ENCODE data around the gene PIP5K1A.
"Not testable (repeated sequence)": the region's sequence is repeated elsewhere in the genome, so short reads cannot be mapped to it uniquely, and the experiment has no call there.

PIP5K1A gene

DNA sequence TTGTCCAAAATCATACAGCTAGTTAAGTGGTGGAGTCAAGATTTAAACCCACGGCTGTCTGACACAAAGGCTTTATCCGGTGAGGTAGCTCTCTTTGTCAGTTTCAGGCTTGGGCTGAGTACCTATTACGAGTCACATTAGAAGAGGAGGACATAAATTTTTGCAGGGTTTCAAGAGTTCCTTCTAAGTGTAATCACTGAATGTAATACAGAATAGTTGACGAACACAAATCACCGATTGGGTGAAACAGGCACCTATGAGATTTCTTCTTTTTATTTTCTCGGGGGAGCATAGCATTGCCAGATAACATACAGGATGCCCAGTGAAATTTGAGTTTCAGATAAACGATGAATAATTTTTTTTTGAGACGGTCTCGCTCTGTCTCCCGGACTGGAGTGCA, 57.0 kb downstream of the PIP5K1A start:
- no peaks in the 10 kb centered on the region for H3K9me3 Mint-ChIP-seq
- no peaks in the 10 kb centered on the region for H3K27me3 Mint-ChIP-seq
- peak overlapping the region; percentile 98 for H3K27ac Mint-ChIP-seq
- peaks cover 49% of the 10 kb centered on the region for H3K36me3 Mint-ChIP-seq (ENCODE audit: low read depth)
- DNase-seq = no peak
- H3K4me3 Mint-ChIP-seq = peak overlapping the region; percentile 91
- peaks cover 36% of the 10 kb centered on the region for H3K4me1 Mint-ChIP-seq (ENCODE audit: low read depth)

DNA sequence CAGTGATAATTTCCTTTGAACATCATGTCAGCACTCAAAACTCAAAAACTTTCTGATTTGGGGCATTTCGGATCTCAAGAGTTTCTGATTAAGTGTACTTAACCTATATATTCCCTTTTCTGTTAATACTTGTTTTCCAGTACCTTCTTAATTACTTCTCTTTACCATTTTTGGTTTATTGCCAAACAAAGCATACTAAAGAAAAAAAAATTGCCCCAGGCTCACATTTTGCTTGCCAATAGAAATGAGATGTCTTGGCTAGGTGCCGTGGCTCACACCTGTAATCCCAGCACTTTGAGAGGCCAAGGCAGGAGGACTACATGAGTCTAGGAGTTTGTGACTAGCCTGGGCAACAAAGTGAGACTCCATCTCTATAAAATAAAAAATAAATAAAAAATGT, 61.0 kb downstream of the PIP5K1A start:
- H3K36me3 Mint-ChIP-seq (ENCODE audit: low read depth) = peaks cover 70% of the 10 kb centered on the region
- no peaks in the 10 kb centered on the region for H3K27me3 Mint-ChIP-seq
- peaks cover 31% of the 10 kb centered on the region for H3K4me1 Mint-ChIP-seq (ENCODE audit: low read depth)
- no peaks in the 10 kb centered on the region for H3K9me3 Mint-ChIP-seq
- no peak overlapping the region for H3K27ac Mint-ChIP-seq
- DNase-seq = no peak
- H3K4me3 Mint-ChIP-seq = no peak overlapping the region

DNA sequence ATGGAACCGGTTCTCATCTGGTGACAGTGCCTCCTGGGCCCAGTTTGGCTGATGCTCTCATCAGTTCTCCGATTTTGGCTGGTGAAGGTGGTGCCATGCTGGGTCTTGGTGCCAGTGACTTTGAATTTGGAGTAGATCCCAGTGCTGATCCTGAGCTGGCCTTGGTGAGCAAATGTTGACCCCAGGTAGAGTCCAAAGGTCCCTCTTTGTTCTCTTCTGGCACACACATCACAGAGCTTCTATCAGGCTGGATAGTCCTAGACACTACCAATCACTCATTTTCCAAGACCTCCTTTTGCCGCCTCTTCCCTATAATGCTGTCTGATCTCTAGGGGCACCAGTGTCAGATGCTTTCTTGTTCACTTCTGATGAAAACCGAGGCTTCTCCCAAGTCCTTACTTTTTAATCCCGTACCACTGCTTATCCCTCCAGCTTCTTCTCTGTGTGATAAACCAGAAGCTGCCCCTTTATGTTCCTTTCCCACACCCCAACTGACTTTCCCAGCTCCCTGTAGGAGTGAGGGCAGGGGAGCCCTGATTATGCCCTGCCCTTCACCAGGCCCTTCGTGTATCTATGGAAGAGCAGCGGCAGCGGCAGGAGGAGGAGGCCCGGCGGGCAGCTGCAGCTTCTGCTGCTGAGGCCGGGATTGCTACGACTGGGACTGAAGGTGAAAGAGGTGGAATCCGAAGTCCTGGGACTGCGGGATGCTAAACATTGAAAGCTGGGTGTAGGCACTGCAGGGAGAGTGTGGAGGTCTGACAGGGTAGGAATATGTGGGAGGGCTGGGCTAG, 67.3 kb downstream of the PIP5K1A start:
- H3K27me3 Mint-ChIP-seq = no peaks in the 10 kb centered on the region
- peak overlapping the region; percentile 56 for H3K27ac Mint-ChIP-seq
- H3K4me1 Mint-ChIP-seq (ENCODE audit: low read depth) = no peaks in the 10 kb centered on the region
- no peak for DNase-seq
- H3K4me3 Mint-ChIP-seq = no peak overlapping the region
- no peaks in the 10 kb centered on the region for H3K9me3 Mint-ChIP-seq
- H3K36me3 Mint-ChIP-seq (ENCODE audit: low read depth) = peaks cover 81% of the 10 kb centered on the region

DNA sequence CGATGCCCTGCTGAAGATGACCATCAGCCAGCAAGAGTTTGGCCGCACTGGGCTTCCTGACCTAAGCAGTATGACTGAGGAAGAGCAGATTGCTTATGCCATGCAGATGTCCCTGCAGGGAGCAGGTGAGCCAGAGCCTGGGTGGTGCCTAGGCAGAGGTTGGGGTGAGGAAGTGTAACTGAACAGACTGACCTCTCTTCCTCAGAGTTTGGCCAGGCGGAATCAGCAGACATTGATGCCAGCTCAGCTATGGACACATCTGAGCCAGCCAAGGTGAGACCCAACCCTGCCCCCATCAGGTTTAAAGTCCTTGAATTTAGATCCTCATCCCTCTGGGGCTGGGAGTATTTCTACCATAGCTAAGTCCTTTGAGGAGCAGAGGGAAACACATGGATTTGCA, 68.0 kb downstream of the PIP5K1A start:
- no peak for DNase-seq
- Mint-ChIP-seq H3K4me1 (ENCODE audit: low read depth) (no peaks in the 10 kb centered on the region), H3K27me3 (no peaks in the 10 kb centered on the region), H3K27ac (no peak overlapping the region), H3K4me3 (no peak overlapping the region), H3K36me3 (ENCODE audit: low read depth) (peaks cover 85% of the 10 kb centered on the region), H3K9me3 (no peaks in the 10 kb centered on the region)

- H3K9me3 Mint-ChIP-seq = no peaks in the 10 kb centered on the region
- no peak overlapping the region for H3K4me3 Mint-ChIP-seq
- no peak for DNase-seq
- peak overlapping the region; percentile 11 for H3K27ac Mint-ChIP-seq
- no peaks in the 10 kb centered on the region for H3K4me1 Mint-ChIP-seq (ENCODE audit: low read depth)
- H3K27me3 Mint-ChIP-seq = no peaks in the 10 kb centered on the region
- H3K36me3 Mint-ChIP-seq (ENCODE audit: low read depth) = peaks cover 85% of the 10 kb centered on the region
These were observed 68.5 kb downstream of the PIP5K1A start for GRCh38 chr1:151266821-151267220.

- H3K36me3 Mint-ChIP-seq (ENCODE audit: low read depth) = peaks cover 82% of the 10 kb centered on the region
- no peaks in the 10 kb centered on the region for H3K9me3 Mint-ChIP-seq
- no peaks in the 10 kb centered on the region for H3K27me3 Mint-ChIP-seq
- peak overlapping the region; percentile 32 for H3K27ac Mint-ChIP-seq
- H3K4me3 Mint-ChIP-seq = no peak overlapping the region
- no peak for DNase-seq
- no peaks in the 10 kb centered on the region for H3K4me1 Mint-ChIP-seq (ENCODE audit: low read depth)
These were observed 69.4 kb downstream of the PIP5K1A start for GRCh38 chr1:151267760-151268159.

DNA sequence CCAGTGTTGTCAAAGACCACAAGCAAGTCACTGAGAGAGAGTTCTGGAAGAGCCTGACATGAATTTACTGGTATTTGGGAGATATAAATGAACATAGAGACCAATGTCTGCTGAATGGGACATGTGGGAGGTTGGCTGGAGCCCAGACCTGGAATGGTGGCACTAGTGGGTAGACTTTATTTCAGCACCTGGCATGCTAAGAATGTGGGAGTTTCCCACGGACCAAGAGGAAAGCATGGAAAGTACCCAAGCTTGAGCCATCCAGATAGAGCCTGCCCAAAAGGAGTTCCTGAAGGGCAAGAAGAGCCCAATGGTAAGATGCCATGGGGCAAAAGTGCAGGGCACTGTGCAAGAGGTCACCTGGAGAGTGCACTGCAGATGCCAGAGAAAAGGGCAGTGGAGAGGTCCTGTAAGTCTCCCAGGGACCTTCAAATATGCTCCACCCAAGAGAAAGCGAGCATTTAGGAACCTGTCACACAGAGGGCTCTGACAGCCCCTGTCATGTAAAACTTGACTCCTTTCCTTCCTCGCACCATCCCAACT, 75.6 kb downstream of the PIP5K1A start:
- no peak for DNase-seq
- Mint-ChIP-seq H3K4me1 (ENCODE audit: low read depth) (peaks cover 18% of the 10 kb centered on the region), H3K9me3 (no peaks in the 10 kb centered on the region), H3K27ac (peak overlapping the region; percentile 8), H3K27me3 (no peaks in the 10 kb centered on the region), H3K36me3 (ENCODE audit: low read depth) (peaks cover 39% of the 10 kb centered on the region), H3K4me3 (no peak overlapping the region)

DNA sequence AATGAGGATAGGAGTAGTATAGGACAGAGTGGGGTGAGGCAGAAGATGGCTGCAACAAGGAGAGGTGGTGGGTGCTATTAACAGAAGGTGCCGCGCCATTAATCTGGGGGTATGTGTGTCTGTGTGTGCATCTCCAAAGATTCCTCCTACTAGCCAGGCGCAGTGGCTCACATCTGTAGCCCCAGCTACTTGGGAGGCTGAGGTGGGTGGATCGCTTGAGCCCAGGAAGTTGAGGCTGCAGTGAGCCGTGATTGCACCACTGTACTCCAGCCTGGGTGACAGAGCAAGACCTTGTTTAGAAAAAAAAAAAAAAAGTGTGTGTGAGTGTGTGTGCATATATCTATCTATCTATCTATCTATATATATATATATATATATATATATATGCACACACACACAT, 77.0 kb downstream of the PIP5K1A start:
- Mint-ChIP-seq H3K4me1 (ENCODE audit: low read depth) (peaks cover 21% of the 10 kb centered on the region), H3K36me3 (ENCODE audit: low read depth) (peaks cover 32% of the 10 kb centered on the region)
- not testable (repeated sequence) for H3K27ac Mint-ChIP-seq, H3K4me3 Mint-ChIP-seq, DNase-seq, H3K9me3 Mint-ChIP-seq, H3K27me3 Mint-ChIP-seq

- Mint-ChIP-seq H3K36me3 (ENCODE audit: low read depth) (peaks cover 23% of the 10 kb centered on the region), H3K9me3 (no peaks in the 10 kb centered on the region), H3K4me1 (ENCODE audit: low read depth) (peaks cover 28% of the 10 kb centered on the region), H3K4me3 (peak overlapping the region; percentile 1), H3K27ac (peak overlapping the region; percentile 77), H3K27me3 (no peaks in the 10 kb centered on the region)
- DNase-seq = no peak
These were observed 78.9 kb downstream of the PIP5K1A start for GRCh38 chr1:151277249-151277648.

- Mint-ChIP-seq H3K36me3 (ENCODE audit: low read depth) (peaks cover 38% of the 10 kb centered on the region), H3K4me3 (peak overlapping the region; percentile 96), H3K4me1 (ENCODE audit: low read depth) (peaks cover 46% of the 10 kb centered on the region), H3K9me3 (no peaks in the 10 kb centered on the region), H3K27me3 (no peaks in the 10 kb centered on the region), H3K27ac (peak overlapping the region; percentile 99)
- peak; percentile 99 for DNase-seq
These were observed 83.0 kb downstream of the PIP5K1A start for GRCh38 chr1:151281225-151281968.

DNA sequence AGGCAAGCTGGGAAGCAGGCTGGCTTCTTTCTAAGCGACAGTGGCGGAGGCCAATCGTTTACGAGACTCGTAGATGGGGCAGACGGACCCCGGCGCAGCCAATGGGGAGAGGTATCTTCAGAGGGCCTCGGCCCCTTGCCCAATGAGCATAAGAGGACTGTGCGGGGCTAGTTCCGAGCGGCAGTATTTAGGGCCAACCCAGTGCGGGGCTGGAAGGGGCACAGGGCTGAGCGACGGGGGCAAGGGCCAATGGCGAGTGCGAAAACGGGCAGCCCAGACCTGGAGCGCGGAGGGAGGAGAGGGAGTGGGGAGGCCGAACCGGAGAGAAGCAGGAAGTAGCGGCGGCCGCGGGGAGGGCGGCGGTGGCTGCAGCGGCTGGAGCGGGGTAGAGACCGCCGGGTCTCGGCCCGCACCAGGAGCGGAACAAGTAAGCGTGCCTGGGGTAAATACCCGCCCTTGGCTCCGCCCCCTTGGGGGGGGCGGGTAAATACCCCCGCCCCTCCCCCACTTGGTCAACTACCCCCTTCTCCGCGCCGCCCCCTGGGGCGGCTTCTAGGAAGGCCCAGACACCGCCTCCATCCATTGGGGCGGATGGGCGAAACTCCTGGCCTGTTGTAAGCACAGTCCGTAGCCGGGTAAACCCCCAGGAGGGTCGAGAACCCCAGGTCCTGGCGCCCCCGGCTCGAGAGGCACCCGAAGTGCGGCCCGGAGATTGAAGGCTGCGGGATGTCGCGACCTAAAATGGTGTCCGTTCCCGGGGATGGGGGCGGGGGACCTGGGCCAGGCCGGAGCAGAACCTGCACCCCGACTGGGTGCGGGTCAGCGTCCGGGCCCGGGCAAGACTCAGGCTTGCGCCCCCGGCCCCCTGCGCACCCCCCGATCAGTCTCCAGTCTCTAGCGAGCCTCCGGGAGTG, 83.9 kb downstream of the PIP5K1A start, which contains the start of gene ZNF687:
ZNF687 (plus strand) TSS at position 331 of the 914 bp plus-strand sequence. CDS start 3,993 bp downstream, outside the sequence.
- peak within 1 kb of the TSS; percentile 96 for H3K4me3 Mint-ChIP-seq
- peak; percentile 98 for DNase-seq
- H3K9me3 Mint-ChIP-seq = no peaks in the 10 kb centered on the region
- peak within 1 kb of the TSS; percentile 99 for H3K27ac Mint-ChIP-seq
- H3K36me3 Mint-ChIP-seq (ENCODE audit: low read depth) = peaks cover 46% of the 10 kb centered on the region
- no peaks in the 10 kb centered on the region for H3K27me3 Mint-ChIP-seq
- peaks cover 38% of the 10 kb centered on the region for H3K4me1 Mint-ChIP-seq (ENCODE audit: low read depth)

GRCh38 chr1:151282883-151283725, 84.8 kb downstream of the PIP5K1A start:
- peak overlapping the region; percentile 96 for H3K4me3 Mint-ChIP-seq
- peak; percentile 58 for DNase-seq
- no peaks in the 10 kb centered on the region for H3K27me3 Mint-ChIP-seq
- H3K4me1 Mint-ChIP-seq (ENCODE audit: low read depth) = peaks cover 31% of the 10 kb centered on the region
- H3K27ac Mint-ChIP-seq = peak overlapping the region; percentile 93
- no peaks in the 10 kb centered on the region for H3K9me3 Mint-ChIP-seq
- peaks cover 55% of the 10 kb centered on the region for H3K36me3 Mint-ChIP-seq (ENCODE audit: low read depth)

DNA sequence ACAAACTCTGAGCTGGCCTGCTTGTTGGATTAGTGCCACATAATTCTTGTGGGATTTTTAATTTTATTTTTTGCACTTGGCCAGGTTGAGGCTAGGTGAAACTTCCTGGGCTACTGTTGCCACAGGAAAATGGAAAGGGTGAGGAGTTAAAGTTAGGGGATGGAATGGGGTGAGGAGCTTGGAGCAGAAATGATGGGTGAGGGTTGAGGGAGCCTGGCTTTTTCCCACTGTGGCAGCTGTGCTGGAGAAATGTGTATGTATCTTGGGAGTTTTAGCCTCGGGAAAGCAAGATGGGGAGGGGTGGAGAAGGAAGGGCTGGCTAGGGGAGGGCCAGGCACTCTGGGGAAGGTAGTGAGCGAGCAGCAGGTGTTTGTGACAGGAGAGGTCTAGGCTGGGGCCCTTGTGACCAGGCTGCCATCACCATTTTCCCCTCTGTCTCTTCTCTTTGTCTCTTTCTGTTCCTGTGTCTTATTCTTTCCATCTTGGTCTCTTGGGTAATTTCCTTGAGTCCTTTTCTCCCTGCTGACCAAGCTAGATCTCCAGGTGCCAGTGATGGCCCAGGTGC, 85.7 kb downstream of the PIP5K1A start:
- DNase-seq = no peak
- Mint-ChIP-seq H3K36me3 (ENCODE audit: low read depth) (peaks cover 65% of the 10 kb centered on the region), H3K9me3 (no peaks in the 10 kb centered on the region), H3K27me3 (no peaks in the 10 kb centered on the region), H3K27ac (peak overlapping the region; percentile 93), H3K4me1 (ENCODE audit: low read depth) (peaks cover 35% of the 10 kb centered on the region), H3K4me3 (peak overlapping the region; percentile 96)

Data from activated T-cell treated with anti-CD3 and anti-CD28 coated beads, Interleukin-2, amount 50 U/mL, for 24 hours (primary cell).